H1 (cell line): ENCODE measurements around the gene NOP16. TPM values are rescaled to one million over a fixed set of nuclear protein-coding genes. Genes with fewer than 3 reads are reported as not detected.

Experiments
- CREB1 ChIP-seq: IDR thresholded peaks from 2 replicates; pipeline ENCODE4 v1.6.1; 2012; ENCODE audit warnings: inconsistent platforms
- HDAC6 ChIP-seq: IDR thresholded peaks from one replicate; pipeline ENCODE4 v1.7.1; 2012; ENCODE audit warnings: low read depth, mild to moderate bottlenecking, inconsistent platforms, low read length, moderate library complexity
- RAD21 ChIP-seq, 2 experiments: IDR thresholded peaks in 1 of 2; conservative IDR thresholded peaks in 1 of 2; 2 replicates each; pipeline ENCODE4 v1.6.1; 2011; ENCODE audit warnings: low read depth in 2 of 2, low read length in 2 of 2, improper control_type of control experiment in 1 of 2, inconsistent platforms in 1 of 2, mild to moderate bottlenecking in 1 of 2, moderate library complexity in 1 of 2
- SIN3A ChIP-seq, 2 experiments: IDR thresholded peaks in 1 of 2; conservative IDR thresholded peaks in 1 of 2; 2 replicates each; pipeline ENCODE4 v1.6.1; 2011 to 2012; ENCODE audit warnings: low read length in 2 of 2, improper control_type of control experiment in 1 of 2, low read depth in 1 of 2, mild to moderate bottlenecking in 1 of 2
- YY1 ChIP-seq: IDR thresholded peaks from 2 replicates; pipeline ENCODE4 v1.6.1; 2011; ENCODE audit warnings: low read depth, mild to moderate bottlenecking, low read length
- polyA plus RNA-seq, 7 experiments: library from polyadenylated mRNA; depleted of rRNA in 3 of 7; stranded (reverse) in 5 of 7; unstranded in 2 of 7; fragments of >200 nt in 5 of 7; fragments of 200-250 nt in 2 of 7; gene quantifications; 1 replicate in 5 of 7; 2 replicates in 1 of 7; 4 replicates in 1 of 7; pipeline versions ENCODE4 v1.2.1 to v1.2.3, GENCODE V29; 2011 to 2013; ENCODE audit warnings: missing spikeins in 2 of 7, mixed read lengths in 2 of 7
- total RNA-seq: library from RNA; stranded (reverse); fragmentation: NEBNext Ultra II Directional; extraction: Animal tissue kit (Norgen Biotek cat#: 25700); gene quantifications from 2 replicates; pipeline ENCODE4 v1.2.1, GENCODE V29; 2021
- TF ChIP-seq, protein P1 (sequence below): fragments of 300-600 bp; sonication (generic); IDR thresholded peaks from 2 replicates; pipeline ENCODE4 v1.7.1; 2012; ENCODE audit warnings: low read length, moderate library complexity, mild to moderate bottlenecking, inconsistent platforms; ENCODE audit not compliant: insufficient replicate concordance
- TF ChIP-seq, protein P2 (sequence below): IDR thresholded peaks from 2 replicates; pipeline ENCODE4 v1.6.1; 2012; ENCODE audit warnings: inconsistent platforms

Gene NOP16
- total and polyA plus RNA-seq, 2 of the 8 experiments (the other 6 are each of a cell fraction or from before 2014, with no cell fraction given) = 46.9 to 65.2 TPM

GRCh38 chr5:176405656-176406435, 17.4 kb upstream of the NOP16 start (continued):
- TF ChIP-seq, protein P1, sequence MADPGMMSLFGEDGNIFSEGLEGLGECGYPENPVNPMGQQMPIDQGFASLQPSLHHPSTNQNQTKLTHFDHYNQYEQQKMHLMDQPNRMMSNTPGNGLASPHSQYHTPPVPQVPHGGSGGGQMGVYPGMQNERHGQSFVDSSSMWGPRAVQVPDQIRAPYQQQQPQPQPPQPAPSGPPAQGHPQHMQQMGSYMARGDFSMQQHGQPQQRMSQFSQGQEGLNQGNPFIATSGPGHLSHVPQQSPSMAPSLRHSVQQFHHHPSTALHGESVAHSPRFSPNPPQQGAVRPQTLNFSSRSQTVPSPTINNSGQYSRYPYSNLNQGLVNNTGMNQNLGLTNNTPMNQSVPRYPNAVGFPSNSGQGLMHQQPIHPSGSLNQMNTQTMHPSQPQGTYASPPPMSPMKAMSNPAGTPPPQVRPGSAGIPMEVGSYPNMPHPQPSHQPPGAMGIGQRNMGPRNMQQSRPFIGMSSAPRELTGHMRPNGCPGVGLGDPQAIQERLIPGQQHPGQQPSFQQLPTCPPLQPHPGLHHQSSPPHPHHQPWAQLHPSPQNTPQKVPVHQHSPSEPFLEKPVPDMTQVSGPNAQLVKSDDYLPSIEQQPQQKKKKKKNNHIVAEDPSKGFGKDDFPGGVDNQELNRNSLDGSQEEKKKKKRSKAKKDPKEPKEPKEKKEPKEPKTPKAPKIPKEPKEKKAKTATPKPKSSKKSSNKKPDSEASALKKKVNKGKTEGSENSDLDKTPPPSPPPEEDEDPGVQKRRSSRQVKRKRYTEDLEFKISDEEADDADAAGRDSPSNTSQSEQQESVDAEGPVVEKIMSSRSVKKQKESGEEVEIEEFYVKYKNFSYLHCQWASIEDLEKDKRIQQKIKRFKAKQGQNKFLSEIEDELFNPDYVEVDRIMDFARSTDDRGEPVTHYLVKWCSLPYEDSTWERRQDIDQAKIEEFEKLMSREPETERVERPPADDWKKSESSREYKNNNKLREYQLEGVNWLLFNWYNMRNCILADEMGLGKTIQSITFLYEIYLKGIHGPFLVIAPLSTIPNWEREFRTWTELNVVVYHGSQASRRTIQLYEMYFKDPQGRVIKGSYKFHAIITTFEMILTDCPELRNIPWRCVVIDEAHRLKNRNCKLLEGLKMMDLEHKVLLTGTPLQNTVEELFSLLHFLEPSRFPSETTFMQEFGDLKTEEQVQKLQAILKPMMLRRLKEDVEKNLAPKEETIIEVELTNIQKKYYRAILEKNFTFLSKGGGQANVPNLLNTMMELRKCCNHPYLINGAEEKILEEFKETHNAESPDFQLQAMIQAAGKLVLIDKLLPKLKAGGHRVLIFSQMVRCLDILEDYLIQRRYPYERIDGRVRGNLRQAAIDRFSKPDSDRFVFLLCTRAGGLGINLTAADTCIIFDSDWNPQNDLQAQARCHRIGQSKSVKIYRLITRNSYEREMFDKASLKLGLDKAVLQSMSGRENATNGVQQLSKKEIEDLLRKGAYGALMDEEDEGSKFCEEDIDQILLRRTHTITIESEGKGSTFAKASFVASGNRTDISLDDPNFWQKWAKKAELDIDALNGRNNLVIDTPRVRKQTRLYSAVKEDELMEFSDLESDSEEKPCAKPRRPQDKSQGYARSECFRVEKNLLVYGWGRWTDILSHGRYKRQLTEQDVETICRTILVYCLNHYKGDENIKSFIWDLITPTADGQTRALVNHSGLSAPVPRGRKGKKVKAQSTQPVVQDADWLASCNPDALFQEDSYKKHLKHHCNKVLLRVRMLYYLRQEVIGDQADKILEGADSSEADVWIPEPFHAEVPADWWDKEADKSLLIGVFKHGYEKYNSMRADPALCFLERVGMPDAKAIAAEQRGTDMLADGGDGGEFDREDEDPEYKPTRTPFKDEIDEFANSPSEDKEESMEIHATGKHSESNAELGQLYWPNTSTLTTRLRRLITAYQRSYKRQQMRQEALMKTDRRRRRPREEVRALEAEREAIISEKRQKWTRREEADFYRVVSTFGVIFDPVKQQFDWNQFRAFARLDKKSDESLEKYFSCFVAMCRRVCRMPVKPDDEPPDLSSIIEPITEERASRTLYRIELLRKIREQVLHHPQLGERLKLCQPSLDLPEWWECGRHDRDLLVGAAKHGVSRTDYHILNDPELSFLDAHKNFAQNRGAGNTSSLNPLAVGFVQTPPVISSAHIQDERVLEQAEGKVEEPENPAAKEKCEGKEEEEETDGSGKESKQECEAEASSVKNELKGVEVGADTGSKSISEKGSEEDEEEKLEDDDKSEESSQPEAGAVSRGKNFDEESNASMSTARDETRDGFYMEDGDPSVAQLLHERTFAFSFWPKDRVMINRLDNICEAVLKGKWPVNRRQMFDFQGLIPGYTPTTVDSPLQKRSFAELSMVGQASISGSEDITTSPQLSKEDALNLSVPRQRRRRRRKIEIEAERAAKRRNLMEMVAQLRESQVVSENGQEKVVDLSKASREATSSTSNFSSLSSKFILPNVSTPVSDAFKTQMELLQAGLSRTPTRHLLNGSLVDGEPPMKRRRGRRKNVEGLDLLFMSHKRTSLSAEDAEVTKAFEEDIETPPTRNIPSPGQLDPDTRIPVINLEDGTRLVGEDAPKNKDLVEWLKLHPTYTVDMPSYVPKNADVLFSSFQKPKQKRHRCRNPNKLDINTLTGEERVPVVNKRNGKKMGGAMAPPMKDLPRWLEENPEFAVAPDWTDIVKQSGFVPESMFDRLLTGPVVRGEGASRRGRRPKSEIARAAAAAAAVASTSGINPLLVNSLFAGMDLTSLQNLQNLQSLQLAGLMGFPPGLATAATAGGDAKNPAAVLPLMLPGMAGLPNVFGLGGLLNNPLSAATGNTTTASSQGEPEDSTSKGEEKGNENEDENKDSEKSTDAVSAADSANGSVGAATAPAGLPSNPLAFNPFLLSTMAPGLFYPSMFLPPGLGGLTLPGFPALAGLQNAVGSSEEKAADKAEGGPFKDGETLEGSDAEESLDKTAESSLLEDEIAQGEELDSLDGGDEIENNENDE = no peak
- TF ChIP-seq RAD21 (IDR thresholded peaks at IDR 0.05 in 1 of 2, conservative IDR thresholded peaks at IDR 0.05 in 1 of 2; ENCODE audit: low read depth in 2 of 2, low read length in 2 of 2) (peak; percentile 57 to 70), CREB1 (0 out of 2 replicates have a peak, but pooled peaks have one; percentile 28), SIN3A (conservative IDR thresholded peaks at IDR 0.05 in 1 of 2, IDR thresholded peaks at IDR 0.05 in 1 of 2; ENCODE audit: low read depth in 1 of 2, low read length in 2 of 2) (0 out of 4 replicates have a peak, but pooled peaks of 1 of the 2 experiments have one; percentile 48), HDAC6 (no peak), YY1 (peak; percentile 78; the same call in 1 of the 2 replicates)
- TF ChIP-seq, protein P2, sequence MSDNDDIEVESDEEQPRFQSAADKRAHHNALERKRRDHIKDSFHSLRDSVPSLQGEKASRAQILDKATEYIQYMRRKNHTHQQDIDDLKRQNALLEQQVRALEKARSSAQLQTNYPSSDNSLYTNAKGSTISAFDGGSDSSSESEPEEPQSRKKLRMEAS = peak; percentile 69
- TF ChIP-seq, all 59 proteins: peak for 6
